GM11168 (cell line): ENCODE results near the gene AMPH.
"Not testable (repeated sequence)": the region's sequence is repeated elsewhere in the genome, so short reads cannot be mapped to it uniquely, and the experiment has no call there.

ENCODE experiments used
- in situ Hi-C: fragments of 300-500 bp; cut with MboI; formaldehyde crosslinking; loops from one replicate; pipeline ENCODE4 v1.12.0; 2022; ENCODE audit warnings: low sequenced_read_pairs; ENCODE audit not compliant: unreplicated experiment

The AMPH gene

GRCh38 chr7:38424750-38425463, 206.3 kb downstream of the AMPH start:
- in situ Hi-C loops = no loop called here

- in situ Hi-C loops = no loop called here
These were observed 217.4 kb downstream of the AMPH start for GRCh38 chr7:38413784-38414183.

GRCh38 chr7:38411404-38411803, 219.8 kb downstream of the AMPH start:
- in situ Hi-C loops = no loop called here

GRCh38 chr7:38410056-38410455, 221.1 kb downstream of the AMPH start:
- in situ Hi-C loops = no loop called here

GRCh38 chr7:38409531-38409930, 221.6 kb downstream of the AMPH start:
- in situ Hi-C loops = no loop called here

GRCh38 chr7:38398725-38399321, 232.3 kb downstream of the AMPH start:
- in situ Hi-C loops = no loop called here

GRCh38 chr7:38396852-38397251, 234.3 kb downstream of the AMPH start:
- in situ Hi-C loops = no loop called here

GRCh38 chr7:38395921-38396552, 235.1 kb downstream of the AMPH start:
- in situ Hi-C loops = not testable (repeated sequence)

- in situ Hi-C loops = no loop called here
These were observed 236.5 kb downstream of the AMPH start for GRCh38 chr7:38394660-38395059.

- in situ Hi-C loops = no loop called here
These were observed 237.3 kb downstream of the AMPH start for GRCh38 chr7:38393874-38394273.

- in situ Hi-C loops = no loop called here
These were observed 239.4 kb downstream of the AMPH start for GRCh38 chr7:38391751-38392150.

GRCh38 chr7:38385682-38386081, 245.5 kb downstream of the AMPH start:
- in situ Hi-C loops = no loop called here

- in situ Hi-C loops = no loop called here
These were observed 247.9 kb downstream of the AMPH start for GRCh38 chr7:38383281-38383680.

- in situ Hi-C loops = no loop called here
These were observed 248.5 kb downstream of the AMPH start for GRCh38 chr7:38382684-38383083.

- in situ Hi-C loops = no loop called here
These were observed 255.7 kb downstream of the AMPH start for GRCh38 chr7:38375453-38375852.

- in situ Hi-C loops = no loop called here
These were observed 256.7 kb downstream of the AMPH start for GRCh38 chr7:38374507-38374906.

- in situ Hi-C loops = no loop called here
These were observed 258.0 kb downstream of the AMPH start for GRCh38 chr7:38373155-38373554.

- in situ Hi-C loops = no loop called here
These were observed 258.9 kb downstream of the AMPH start for GRCh38 chr7:38372290-38372689.

- in situ Hi-C loops = no loop called here
These were observed 261.2 kb downstream of the AMPH start for GRCh38 chr7:38369816-38370493.

- in situ Hi-C loops = no loop called here
These were observed 263.0 kb downstream of the AMPH start for GRCh38 chr7:38368191-38368605.

GRCh38 chr7:38367301-38367890, 263.8 kb downstream of the AMPH start:
- in situ Hi-C loops = no loop called here
